Esophagus muscularis mucosa (tissue), 4 donors: ENCODE results near the gene SLC39A10.

Experiments
- EP300 ChIP-seq: sonication (generic); formaldehyde crosslinking; IDR thresholded peaks from one replicate; pipeline ENCODE4 v1.6.1; 2017; ENCODE audit warnings: antibody characterized with exemption
- POLR2A ChIP-seq: fragments of 450-650 bp; IDR thresholded peaks from one replicate; pipeline ENCODE4 v1.6.1; 2017; ENCODE audit warnings: antibody characterized with exemption, moderate library complexity, mild to moderate bottlenecking, low read depth
- POLR2AphosphoS5 ChIP-seq, 2 donors: sonication (generic); formaldehyde crosslinking; IDR thresholded peaks; one replicate each; pipeline ENCODE4 v1.6.1; 2017; ENCODE audit warnings: antibody characterized with exemption in 2 of 2
- TF ChIP-seq, protein P1 (sequence below), 3 experiments: fragments of 200-600 bp in 2 of 3; fragments of 450-650 bp in 1 of 3; sonication (generic) in 2 of 3; IDR thresholded peaks; one replicate each; pipeline ENCODE4 v1.5.1; 2017 to 2019; ENCODE audit warnings: antibody characterized with exemption in 3 of 3, mild to moderate bottlenecking in 2 of 3, moderate library complexity in 1 of 3

DNA sequence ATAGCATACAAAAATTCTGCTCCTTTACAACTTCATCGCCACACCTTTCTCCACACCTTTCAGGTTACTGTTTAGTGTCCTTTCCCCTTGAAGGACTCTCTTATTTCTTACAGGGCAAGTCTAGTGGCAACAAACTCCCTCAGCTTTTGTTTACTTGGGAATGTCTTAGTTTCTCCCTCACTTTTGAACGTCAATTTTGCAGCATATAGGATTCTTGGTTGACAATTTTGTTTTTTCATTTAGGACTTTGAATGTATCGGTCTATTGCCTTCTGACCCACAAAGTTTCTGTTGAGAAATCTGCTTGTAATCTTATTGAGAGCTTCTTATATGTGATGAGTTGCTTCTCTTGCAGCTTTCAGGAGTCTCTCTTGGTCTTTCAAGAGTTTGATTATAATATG, 43.5 kb downstream of the SLC39A10 start:
- TF ChIP-seq, protein P1, sequence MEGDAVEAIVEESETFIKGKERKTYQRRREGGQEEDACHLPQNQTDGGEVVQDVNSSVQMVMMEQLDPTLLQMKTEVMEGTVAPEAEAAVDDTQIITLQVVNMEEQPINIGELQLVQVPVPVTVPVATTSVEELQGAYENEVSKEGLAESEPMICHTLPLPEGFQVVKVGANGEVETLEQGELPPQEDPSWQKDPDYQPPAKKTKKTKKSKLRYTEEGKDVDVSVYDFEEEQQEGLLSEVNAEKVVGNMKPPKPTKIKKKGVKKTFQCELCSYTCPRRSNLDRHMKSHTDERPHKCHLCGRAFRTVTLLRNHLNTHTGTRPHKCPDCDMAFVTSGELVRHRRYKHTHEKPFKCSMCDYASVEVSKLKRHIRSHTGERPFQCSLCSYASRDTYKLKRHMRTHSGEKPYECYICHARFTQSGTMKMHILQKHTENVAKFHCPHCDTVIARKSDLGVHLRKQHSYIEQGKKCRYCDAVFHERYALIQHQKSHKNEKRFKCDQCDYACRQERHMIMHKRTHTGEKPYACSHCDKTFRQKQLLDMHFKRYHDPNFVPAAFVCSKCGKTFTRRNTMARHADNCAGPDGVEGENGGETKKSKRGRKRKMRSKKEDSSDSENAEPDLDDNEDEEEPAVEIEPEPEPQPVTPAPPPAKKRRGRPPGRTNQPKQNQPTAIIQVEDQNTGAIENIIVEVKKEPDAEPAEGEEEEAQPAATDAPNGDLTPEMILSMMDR (IDR thresholded peaks at IDR 0.05) = no peak
- no peak for TF ChIP-seq POLR2A
- no peak for TF ChIP-seq EP300
- no peak for TF ChIP-seq POLR2AphosphoS5 (IDR thresholded peaks at IDR 0.05)
